Ovary (tissue), 3 donors: ENCODE measurements around the gene NOB1.

Experiments
- CTCF ChIP-seq, 3 donors: fragments of 450-650 bp in 2 of 3; fragments of 200-600 bp in 1 of 3; IDR thresholded peaks; one replicate each; pipeline versions ENCODE4 v1.5.1 to v1.8.0; 2016 to 2022; ENCODE audit warnings: antibody characterized with exemption in 3 of 3, mild to moderate bottlenecking in 1 of 3
- EP300 ChIP-seq: sonication (generic); formaldehyde crosslinking; IDR thresholded peaks from one replicate; pipeline ENCODE4 v1.6.1; 2017; ENCODE audit warnings: antibody characterized with exemption
- POLR2A ChIP-seq: fragments of 450-650 bp; IDR thresholded peaks from one replicate; pipeline ENCODE4 v1.6.1; 2017; ENCODE audit warnings: antibody characterized with exemption, mild to moderate bottlenecking, moderate library complexity
- donor health status: DM: no; HTN: no; CAD: no.

- no peak for TF ChIP-seq CTCF (IDR thresholded peaks at IDR 0.05)
- no peak for TF ChIP-seq POLR2A
- no peak for TF ChIP-seq EP300
Observed at GRCh38 chr16:69732101-69732500, 22.6 kb downstream of the NOB1 start.
